ENCODE data around the gene INTS1.

Gene INTS1

DNA sequence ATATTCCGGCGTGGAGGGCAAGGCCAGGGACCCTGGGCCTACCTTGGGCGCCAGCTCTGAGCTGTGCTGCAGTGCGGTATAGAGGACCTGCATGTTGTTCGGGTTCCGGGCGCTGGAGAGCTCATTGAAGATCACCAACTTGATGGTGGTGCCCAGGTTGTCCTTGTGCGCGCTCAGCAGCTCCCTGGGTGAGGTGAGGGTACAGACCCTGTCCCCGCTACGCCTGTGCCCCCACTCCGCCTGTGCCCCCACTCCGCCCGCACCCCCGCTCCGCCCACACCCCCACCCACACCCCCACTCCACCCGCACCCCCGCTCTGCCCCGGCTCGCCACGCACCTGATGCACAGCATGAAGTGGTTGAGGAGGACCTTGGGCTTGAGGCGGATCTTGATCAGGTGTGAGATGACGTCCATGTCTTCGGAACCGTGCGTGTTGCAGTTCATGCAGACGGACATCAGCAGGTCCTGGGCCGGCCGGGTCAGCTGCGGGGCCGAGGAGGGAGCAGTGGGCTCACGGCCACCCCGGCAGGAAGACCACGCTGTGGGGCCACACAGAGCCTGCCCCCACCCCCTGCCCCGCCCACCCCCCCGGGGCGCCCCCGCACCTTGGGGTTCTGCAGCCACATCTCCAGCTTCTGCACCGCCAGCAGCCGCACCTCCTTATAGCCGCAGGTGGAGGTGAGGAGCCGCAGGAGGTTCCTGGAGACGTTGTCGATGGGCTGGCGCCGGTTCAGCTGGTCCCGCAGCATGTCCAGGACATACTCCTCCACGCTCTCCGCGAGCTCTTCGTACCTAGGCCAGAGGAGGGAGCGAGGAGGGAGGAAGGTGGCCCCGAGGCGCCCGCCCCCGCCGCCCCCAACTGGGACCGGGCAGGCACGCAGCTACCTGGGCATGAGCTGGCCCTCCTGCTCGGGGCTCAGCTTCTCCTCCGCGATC is 5.6 kb downstream of the INTS1 start:
- no peaks in the 10 kb centered on the region for H3K9me3 Mint-ChIP-seq
- intact Hi-C loops (cut with micrococcal nuclease): no loop called here
- H3K27ac Mint-ChIP-seq: no peak overlapping the region
- no peak overlapping the region for H3K4me3 Mint-ChIP-seq
- peaks cover 29% of the 10 kb centered on the region for H3K4me1 Mint-ChIP-seq (ENCODE audit: low read depth)
- H3K27me3 Mint-ChIP-seq: no peaks in the 10 kb centered on the region
- peaks cover 99% of the 10 kb centered on the region for H3K36me3 Mint-ChIP-seq (ENCODE audit: low read depth)

DNA sequence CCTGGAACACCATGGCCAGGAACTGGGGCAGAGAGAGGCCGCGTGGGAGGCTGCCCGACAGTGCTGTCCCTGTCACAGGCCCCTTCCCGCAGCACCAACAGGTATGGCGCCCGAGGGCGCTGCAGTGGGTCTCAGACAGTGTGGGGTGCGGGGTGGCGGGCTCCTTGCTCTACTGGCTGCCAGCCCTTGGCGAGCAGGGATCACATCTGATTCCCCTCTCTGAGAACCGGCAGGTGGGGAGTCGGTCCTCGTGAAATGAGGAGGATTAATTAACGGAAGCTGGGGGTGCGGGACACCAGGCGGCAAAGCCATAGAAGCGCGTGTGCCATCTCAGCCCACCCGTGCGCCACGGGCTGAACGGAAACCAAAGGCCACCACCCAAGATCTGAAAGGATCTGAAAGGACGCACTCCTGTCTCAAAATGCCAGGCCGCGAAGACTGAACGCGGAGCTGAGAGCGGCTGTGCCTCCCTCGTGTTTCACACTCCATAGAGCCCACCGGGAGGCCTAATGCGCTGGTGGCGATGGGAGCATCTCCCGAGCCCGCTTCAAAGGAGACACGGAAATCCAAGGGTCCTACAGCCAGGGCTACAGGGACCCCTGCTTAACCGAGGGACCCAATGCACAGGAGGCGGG is 6.8 kb downstream of the INTS1 start:
- Mint-ChIP-seq H3K9me3 (no peaks in the 10 kb centered on the region), H3K4me1 (ENCODE audit: low read depth) (peaks cover 16% of the 10 kb centered on the region), H3K4me3 (no peak overlapping the region), H3K27me3 (no peaks in the 10 kb centered on the region), H3K27ac (no peak overlapping the region), H3K36me3 (ENCODE audit: low read depth) (peaks cover 99% of the 10 kb centered on the region)
- intact Hi-C loops (cut with micrococcal nuclease): no loop called here

DNA sequence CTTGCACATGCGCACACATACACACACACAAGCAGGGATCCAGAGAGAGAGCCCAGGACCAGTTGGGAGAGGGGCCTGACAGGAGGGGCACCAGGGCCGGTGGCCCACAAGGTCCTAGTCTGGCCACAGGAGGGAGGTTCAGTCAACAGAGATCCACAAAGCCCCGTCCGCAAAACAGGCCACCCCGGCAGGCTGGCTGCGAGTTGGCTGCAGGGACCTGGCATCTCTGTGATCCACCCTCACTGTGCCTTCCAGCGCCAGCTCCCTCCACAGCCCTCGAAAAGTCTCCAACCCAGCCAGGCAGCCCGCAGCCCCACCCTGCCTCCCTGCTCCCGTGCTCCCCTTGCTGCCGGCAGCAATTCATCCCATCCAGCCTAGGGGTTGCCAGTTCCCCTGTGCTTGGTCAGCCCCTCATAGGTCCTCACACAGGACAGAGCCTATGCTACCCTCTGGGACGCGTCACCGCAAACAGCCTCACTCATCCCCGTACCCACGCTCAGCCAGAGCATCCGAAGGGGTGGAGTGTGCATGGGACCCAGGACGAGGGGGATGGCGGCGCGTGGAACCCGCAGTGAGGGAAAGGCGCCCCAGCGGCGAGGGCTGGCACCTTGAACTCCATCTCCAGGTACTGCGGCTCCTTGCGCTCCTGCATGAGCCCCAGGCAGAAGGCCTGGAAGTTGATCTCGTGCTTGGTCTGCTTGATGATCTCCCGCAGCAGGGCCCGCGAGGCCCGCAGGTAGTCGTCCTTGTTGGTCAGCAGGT is 7.5 kb downstream of the INTS1 start:
- Mint-ChIP-seq H3K36me3 (ENCODE audit: low read depth) (peaks cover 99% of the 10 kb centered on the region), H3K9me3 (no peaks in the 10 kb centered on the region), H3K4me1 (ENCODE audit: low read depth) (peaks cover 9% of the 10 kb centered on the region), H3K27ac (no peak overlapping the region), H3K27me3 (no peaks in the 10 kb centered on the region), H3K4me3 (no peak overlapping the region)
- intact Hi-C loops (cut with micrococcal nuclease): no loop called here

DNA sequence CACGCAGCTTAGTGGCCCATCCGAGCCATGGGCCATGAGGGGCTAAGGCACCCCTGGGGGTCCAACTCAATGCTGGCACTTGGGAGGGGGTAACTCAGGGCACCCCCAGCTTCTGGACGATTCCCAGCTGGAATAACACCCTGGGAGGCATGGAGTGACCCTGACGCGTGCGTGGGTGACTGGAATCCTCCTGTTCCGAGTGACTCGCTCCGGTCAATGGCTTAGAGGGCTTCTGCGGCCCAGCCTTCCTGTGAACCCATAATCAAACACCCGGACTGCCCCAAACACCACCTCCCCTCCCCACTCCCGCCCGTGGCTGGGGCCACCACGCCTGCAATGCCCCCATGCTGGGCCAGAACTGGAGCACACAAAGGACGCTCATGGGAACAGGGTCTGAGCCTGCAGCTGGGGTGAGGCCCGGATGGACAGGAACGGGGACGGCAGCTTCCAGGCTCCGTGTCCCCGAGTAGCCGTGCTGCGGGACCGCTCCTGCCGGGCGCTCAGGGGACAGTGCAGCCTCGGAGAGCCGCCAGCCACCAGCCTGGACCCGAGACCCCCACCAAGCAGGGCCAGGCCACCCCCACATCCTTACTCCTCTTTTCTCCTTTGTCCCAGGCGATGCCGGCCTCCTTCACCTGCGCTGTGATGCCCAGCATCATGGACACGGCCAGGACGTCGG is 8.5 kb downstream of the INTS1 start:
- Mint-ChIP-seq H3K27me3 (no peaks in the 10 kb centered on the region), H3K4me3 (no peak overlapping the region), H3K36me3 (ENCODE audit: low read depth) (peaks cover 100% of the 10 kb centered on the region), H3K4me1 (ENCODE audit: low read depth) (peaks cover 6% of the 10 kb centered on the region), H3K27ac (no peak overlapping the region), H3K9me3 (no peaks in the 10 kb centered on the region)
- intact Hi-C loops (cut with micrococcal nuclease): no loop called here

DNA sequence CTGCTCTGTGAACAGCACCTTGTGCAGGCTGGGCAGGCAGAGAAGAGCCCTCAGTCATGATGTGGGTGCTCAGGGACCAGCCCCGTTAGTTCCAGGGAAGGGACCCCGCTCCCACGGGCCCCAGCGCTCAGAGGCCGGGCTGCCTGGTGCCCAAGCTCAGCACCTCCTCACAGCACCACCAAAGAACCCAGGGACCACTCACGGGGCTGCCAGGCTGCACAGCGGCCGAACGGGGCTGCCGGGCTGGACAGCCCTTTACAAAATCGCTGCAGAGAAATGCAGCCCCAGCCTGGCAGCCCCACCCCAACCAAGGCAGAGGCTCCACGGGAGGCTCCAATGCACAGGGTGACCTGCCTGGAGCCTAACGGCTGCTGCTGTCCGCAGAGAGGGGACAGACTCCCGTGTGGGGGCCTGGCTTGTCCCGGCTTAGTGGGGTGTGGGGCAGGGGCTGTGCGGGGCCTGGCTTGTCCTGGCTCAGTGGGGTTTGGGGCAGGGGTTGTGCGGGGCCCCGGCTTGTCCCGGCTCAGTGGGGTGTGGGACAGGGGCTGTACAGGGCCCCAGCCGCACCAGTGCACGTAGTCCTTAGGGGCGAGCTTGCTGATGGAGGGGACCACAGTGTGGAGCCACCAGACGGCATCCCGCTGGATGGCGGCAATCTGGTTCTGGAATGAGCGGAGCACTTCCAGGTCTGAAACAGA is 9.2 kb downstream of the INTS1 start:
- intact Hi-C loops (cut with micrococcal nuclease): no loop called here
- H3K4me1 Mint-ChIP-seq (ENCODE audit: low read depth): peaks cover 6% of the 10 kb centered on the region
- H3K27me3 Mint-ChIP-seq: no peaks in the 10 kb centered on the region
- peaks cover 100% of the 10 kb centered on the region for H3K36me3 Mint-ChIP-seq (ENCODE audit: low read depth)
- H3K4me3 Mint-ChIP-seq: no peak overlapping the region
- no peaks in the 10 kb centered on the region for H3K9me3 Mint-ChIP-seq
- no peak overlapping the region for H3K27ac Mint-ChIP-seq

DNA sequence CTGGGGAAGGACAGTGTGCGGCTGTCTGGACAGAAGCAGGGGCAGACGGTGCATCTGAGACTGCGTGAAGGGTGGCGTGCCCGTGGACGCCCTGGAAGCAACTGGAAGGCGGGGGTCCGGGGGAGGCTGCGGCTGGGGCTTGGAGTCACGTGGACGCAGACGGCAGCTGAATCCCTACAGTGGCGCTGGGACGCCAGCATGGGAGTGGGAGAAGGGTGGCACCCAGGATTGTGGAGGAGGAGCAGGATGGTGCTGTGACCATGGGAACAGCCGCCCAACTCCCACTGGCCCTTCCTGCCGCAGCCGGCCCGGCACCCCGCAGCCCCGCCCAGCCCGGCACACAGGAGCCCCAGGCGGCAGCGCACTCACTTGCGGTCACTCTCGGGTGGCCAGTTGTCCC is 9.7 kb downstream of the INTS1 start:
- no peaks in the 10 kb centered on the region for H3K4me1 Mint-ChIP-seq (ENCODE audit: low read depth)
- H3K4me3 Mint-ChIP-seq: no peak overlapping the region
- no peak overlapping the region for H3K27ac Mint-ChIP-seq
- H3K36me3 Mint-ChIP-seq (ENCODE audit: low read depth): peaks cover 100% of the 10 kb centered on the region
- H3K27me3 Mint-ChIP-seq: no peaks in the 10 kb centered on the region
- intact Hi-C loops (cut with micrococcal nuclease): no loop called here
- no peaks in the 10 kb centered on the region for H3K9me3 Mint-ChIP-seq

DNA sequence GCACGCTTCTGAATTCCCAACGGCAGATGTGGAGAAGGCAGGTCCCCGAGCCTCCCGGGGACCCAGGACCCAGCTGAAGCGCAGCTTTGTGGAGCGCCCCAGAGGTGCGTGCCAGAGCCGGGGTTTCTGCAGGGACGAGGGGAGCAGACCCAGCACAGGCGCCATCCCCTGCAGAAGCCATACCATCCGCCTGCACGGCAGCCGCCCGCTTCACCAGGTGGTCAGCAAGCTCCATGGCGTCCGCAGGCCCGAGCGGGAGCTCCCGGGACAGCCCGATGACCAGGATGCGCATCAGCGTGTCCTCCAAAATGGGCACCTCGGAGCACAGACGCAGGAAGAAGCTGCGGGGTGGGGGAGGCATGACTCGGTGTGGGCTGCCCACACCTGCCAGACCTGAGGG is 10.6 kb downstream of the INTS1 start:
- intact Hi-C loops (cut with micrococcal nuclease): no loop called here
- no peaks in the 10 kb centered on the region for H3K9me3 Mint-ChIP-seq
- H3K36me3 Mint-ChIP-seq (ENCODE audit: low read depth): peaks cover 100% of the 10 kb centered on the region
- no peaks in the 10 kb centered on the region for H3K27me3 Mint-ChIP-seq
- no peak overlapping the region for H3K4me3 Mint-ChIP-seq
- H3K4me1 Mint-ChIP-seq (ENCODE audit: low read depth): no peaks in the 10 kb centered on the region
- H3K27ac Mint-ChIP-seq: no peak overlapping the region

DNA sequence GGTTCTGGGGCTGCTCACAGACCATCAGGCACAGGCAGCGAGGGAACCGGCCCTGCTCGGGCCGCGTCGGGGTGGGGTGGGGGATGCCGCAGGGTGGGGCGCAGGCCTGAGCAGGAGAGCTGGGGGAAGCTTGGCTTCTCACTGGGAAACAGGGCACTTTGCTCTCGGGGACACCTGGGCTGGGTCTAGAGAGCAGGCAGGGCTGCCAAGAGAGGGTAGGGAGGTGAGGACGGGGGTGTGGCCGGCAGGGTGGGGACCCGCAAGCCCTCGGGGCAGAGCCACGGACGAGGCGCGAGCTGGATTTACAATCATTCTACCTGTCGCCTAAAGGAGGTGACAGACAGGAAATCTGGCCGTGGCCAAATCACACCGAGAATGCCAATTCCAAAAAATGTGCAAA is 11.1 kb downstream of the INTS1 start:
- Mint-ChIP-seq H3K4me1 (ENCODE audit: low read depth) (no peaks in the 10 kb centered on the region), H3K9me3 (no peaks in the 10 kb centered on the region), H3K27ac (no peak overlapping the region), H3K27me3 (no peaks in the 10 kb centered on the region), H3K36me3 (ENCODE audit: low read depth) (peaks cover 100% of the 10 kb centered on the region), H3K4me3 (no peak overlapping the region)
- intact Hi-C loops (cut with micrococcal nuclease): no loop called here

DNA sequence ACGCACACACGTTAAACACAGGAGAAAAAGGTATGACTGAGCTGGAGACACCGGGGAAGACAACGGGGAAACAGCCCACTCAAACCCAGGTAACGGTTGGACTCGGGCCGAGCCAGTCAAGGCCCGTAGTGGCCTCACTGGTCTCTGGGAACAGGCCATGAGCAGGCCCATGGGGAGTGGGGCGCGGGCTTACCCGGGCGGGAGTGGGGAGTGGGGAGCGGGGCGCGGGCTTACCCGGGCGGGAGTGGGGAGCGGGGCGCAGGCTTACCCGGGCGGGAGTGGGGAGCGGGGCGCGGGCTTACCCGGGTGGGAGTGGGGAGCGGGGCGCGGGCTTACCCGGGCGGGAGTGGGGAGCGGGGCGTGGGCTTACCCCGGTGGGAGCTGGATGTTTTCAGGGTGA is 11.5 kb downstream of the INTS1 start:
- intact Hi-C loops (cut with micrococcal nuclease): no loop called here
- Mint-ChIP-seq H3K36me3 (ENCODE audit: low read depth) (peaks cover 100% of the 10 kb centered on the region), H3K4me1 (ENCODE audit: low read depth) (no peaks in the 10 kb centered on the region), H3K4me3 (no peak overlapping the region), H3K27me3 (no peaks in the 10 kb centered on the region), H3K27ac (no peak overlapping the region), H3K9me3 (no peaks in the 10 kb centered on the region)

DNA sequence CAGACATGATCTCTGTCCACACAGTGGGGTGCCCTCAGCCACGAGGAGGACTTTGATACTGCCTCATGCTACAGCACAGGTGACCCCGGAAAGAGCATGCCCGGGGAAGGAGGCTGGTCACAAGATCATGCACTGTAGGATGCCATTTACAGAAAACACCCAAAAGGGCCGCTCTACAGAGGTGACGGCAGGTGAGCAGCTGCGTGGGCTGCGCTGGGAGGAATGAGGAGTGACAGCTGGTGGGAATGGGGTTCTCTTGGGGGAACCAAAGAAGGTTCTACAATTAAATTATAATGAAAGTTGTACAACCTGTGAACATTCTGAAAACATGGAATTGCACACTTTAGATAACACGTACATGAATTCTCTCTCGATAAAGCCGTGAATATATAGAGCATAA is 12.0 kb downstream of the INTS1 start:
- peaks cover 100% of the 10 kb centered on the region for H3K36me3 Mint-ChIP-seq (ENCODE audit: low read depth)
- intact Hi-C loops (cut with micrococcal nuclease): no loop called here

DNA sequence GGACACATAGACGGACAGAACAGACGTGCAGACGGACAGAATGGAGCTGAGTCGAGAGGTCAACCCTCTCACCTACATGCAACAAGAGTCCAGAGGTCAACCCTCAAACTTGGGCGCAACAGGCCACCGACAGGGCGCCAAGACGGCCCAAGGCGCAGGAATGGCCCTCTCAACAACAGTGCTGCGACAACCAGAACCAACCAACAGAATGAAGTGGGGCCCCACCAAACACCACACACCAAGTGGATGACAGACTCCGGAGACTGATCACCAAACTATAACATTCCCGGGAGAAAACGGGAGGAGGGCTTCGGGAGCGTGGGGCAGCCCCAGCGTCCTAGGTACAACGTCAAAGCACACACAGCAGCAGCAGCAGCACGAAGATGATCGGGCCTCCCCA is 13.4 kb downstream of the INTS1 start:
- Mint-ChIP-seq H3K4me3 (no peak overlapping the region), H3K27me3 (no peaks in the 10 kb centered on the region), H3K4me1 (ENCODE audit: low read depth) (no peaks in the 10 kb centered on the region), H3K27ac (no peak overlapping the region), H3K9me3 (no peaks in the 10 kb centered on the region), H3K36me3 (ENCODE audit: low read depth) (peaks cover 100% of the 10 kb centered on the region)
- intact Hi-C loops (cut with micrococcal nuclease): no loop called here

More for the DNA sequence above, 12.0 kb downstream of the INTS1 start:
- H3K27ac Mint-ChIP-seq: no peak overlapping the region
- no peak overlapping the region for H3K4me3 Mint-ChIP-seq
- no peaks in the 10 kb centered on the region for H3K4me1 Mint-ChIP-seq (ENCODE audit: low read depth)
- no peaks in the 10 kb centered on the region for H3K27me3 Mint-ChIP-seq
- no peaks in the 10 kb centered on the region for H3K9me3 Mint-ChIP-seq

DNA sequence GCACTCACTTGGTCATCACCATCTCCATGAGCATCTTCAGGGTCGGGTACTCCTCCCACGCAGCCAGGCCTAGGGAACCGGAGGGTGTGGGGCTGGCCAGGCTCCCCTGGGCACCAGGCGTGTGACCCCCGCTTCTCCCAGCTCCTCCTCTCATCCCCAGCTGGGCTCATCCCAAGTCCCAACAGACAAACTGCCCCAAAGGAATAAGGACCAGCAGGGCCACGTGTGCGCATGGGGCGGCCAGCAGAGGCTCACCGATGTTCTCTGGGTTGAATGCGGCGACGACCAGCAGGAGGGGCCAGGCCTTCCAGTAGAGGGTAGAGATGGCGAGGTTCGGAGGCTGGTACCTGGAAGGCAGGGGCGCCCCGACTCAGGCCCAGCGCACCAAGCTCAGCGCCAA is 14.9 kb downstream of the INTS1 start:
- intact Hi-C loops (cut with micrococcal nuclease): no loop called here
- no peaks in the 10 kb centered on the region for H3K9me3 Mint-ChIP-seq
- H3K27ac Mint-ChIP-seq: no peak overlapping the region
- no peaks in the 10 kb centered on the region for H3K27me3 Mint-ChIP-seq
- no peak overlapping the region for H3K4me3 Mint-ChIP-seq
- H3K36me3 Mint-ChIP-seq (ENCODE audit: low read depth): peaks cover 100% of the 10 kb centered on the region
- no peaks in the 10 kb centered on the region for H3K4me1 Mint-ChIP-seq (ENCODE audit: low read depth)

DNA sequence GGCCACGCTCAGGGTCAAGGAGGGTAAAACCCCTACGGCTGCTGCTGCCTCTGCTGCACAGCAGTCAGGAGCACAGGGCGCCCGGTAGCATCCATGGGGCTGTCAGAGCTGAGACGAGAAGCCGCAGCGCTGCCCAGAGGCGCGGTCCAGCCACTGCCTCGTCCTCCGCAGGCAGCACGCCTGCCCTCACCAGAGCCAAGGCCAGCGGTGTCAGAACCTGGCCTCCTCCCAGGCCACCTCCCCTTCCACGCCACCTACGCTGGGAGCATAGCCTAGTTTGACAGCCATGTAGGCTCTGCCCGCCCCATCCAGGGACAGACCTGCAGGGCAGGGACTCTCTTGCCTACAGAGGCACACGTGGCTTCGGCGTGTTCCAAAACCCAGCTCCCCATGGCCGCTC is 16.2 kb downstream of the INTS1 start:
- intact Hi-C loops (cut with micrococcal nuclease): no loop called here
- H3K36me3 Mint-ChIP-seq (ENCODE audit: low read depth): peaks cover 100% of the 10 kb centered on the region
- no peaks in the 10 kb centered on the region for H3K9me3 Mint-ChIP-seq
- no peak overlapping the region for H3K4me3 Mint-ChIP-seq
- no peak overlapping the region for H3K27ac Mint-ChIP-seq
- no peaks in the 10 kb centered on the region for H3K27me3 Mint-ChIP-seq
- no peaks in the 10 kb centered on the region for H3K4me1 Mint-ChIP-seq (ENCODE audit: low read depth)

Measured in dendritic cell treated with granulocyte-macrophage colony-stimulating factor and Interleukin-4, amounts not matched to agents 40 ng/mL and 50 ng/mL, for 4 days (primary cell).